Measurements from ENCODE around the gene GRAMD1B. TPM values are rescaled to one million over a fixed set of nuclear protein-coding genes. Genes with fewer than 3 reads are reported as not detected.

Gene GRAMD1B
- total RNA-seq, 1 donor from 2014 or later, result 6.0 TPM

- DNase-seq (ENCODE audit: low read depth), result no peak
- no peak overlapping the region for H3K4me3 ChIP-seq (ENCODE audit: low read depth, low read length)
- TF ChIP-seq CTCF (conservative IDR thresholded peaks at IDR 0.05; ENCODE audit: low read depth, low read length), result no peak
Measured at GRCh38 chr11:123405123-123405592, 24.9 kb upstream of the GRAMD1B start.

DNA sequence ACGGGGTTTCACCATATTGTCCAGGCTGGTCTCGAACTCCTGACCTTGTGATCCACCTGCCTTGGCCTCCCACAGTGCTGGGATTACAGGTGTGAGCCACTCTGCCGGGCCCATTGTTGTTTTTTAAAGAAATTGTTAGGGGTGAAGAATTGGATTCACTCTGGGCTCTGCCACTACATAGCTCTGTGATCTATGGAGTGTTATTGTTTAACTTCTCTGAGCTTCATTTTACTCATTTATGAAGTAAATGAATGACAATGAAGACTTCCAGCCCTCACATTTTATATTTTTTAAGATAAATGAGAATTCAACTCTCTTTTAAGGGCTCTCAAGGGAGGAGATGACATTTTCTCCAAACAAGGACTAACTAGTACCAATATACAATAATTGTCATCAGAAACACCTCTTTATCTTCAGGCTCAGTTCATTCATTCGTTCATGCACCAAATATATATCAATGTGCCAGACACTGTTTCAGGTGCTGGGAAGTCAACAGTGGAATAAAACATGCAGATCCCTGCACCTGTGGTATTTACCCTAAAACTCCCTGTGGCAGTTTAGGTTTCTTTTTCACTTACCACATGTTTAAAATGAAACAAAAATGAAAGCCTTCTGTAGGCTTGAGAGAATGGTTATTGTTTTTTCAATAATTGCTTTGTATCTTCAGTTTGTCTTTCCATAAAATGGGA, 23.5 kb upstream of the GRAMD1B start:
- DNase-seq (ENCODE audit: low read depth), result no peak
- no peak for TF ChIP-seq CTCF (conservative IDR thresholded peaks at IDR 0.05; ENCODE audit: low read depth, low read length)
- H3K4me3 ChIP-seq (ENCODE audit: low read depth, low read length), result no peak overlapping the region

GRCh38 chr11:123407130-123407995, 22.7 kb upstream of the GRAMD1B start:
- TF ChIP-seq CTCF (conservative IDR thresholded peaks at IDR 0.05; ENCODE audit: low read depth, low read length), result peak; percentile 89
- H3K4me3 ChIP-seq (ENCODE audit: low read depth, low read length), result no peak overlapping the region
- peak; percentile 27 for DNase-seq (ENCODE audit: low read depth)

DNA sequence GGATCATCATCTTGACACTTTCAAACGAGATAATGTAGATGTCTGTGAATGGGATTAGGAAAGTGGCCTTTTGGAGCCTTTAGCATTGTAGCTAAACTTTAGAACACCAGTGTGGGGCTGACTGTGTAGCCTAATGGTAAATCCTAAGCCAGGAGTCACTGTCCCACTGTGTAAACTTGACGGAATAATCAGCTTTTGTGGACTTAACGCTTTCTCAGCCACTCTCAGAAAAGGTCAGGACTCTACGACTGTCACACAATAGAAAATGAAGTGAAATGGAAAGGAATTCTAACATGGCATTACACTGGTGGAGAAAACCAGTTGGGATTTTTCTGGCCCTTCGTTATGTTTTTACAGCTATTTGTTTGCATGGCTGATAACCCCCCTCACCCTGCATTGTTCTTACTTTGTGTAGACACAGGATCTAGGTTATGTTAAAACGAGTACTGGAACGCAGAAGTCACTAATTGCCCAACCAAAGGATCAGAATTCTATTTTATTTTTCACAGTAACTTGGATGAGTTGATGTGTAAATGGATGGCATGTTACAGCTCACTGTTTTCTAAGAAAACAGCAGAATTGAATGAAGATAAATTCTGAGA, 22.0 kb upstream of the GRAMD1B start:
- no peak for TF ChIP-seq CTCF (conservative IDR thresholded peaks at IDR 0.05; ENCODE audit: low read depth, low read length)
- no peak for DNase-seq (ENCODE audit: low read depth)
- no peak overlapping the region for H3K4me3 ChIP-seq (ENCODE audit: low read depth, low read length)

- H3K4me3 ChIP-seq (ENCODE audit: low read depth, low read length), result no peak overlapping the region
- no peak for DNase-seq (ENCODE audit: low read depth)
- TF ChIP-seq CTCF (conservative IDR thresholded peaks at IDR 0.05; ENCODE audit: low read depth, low read length), result no peak
Measured at GRCh38 chr11:123408619-123409455, 21.2 kb upstream of the GRAMD1B start.

DNA sequence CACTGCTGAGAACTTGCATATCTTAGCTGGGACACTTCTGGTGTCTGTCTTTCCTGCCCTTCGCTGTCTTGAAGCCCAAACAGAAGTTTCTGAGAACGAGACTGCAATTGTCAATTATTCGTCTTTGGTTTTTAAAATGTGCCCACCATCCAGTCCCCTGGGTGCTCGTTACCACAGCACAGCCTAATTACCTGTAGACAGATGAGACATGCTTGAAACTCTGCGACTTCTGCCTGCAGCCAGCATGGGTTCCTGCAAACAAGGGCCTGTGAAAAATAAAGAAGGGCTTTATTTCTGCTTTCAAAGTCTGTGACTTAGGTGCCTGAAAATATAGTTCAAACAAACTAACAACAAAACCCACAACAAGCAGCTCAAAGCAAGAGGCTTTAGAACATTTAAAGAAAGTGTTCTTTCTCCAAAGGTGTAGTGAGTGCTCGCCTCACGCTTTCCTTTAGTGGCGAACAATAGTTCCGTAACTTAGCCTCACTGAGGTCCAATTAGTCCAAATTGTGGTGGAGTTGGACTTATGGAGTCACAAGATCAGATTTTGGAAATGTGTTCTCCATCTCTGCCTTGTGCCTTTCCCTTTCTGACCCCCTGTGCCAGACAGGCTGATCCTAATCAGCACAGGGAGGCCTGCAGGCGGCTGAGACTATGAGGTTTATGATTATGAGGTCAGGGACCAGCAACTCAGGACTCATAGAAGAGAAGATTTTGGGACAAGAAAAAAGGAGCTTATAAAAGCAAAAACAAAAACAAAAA, 20.4 kb upstream of the GRAMD1B start:
- DNase-seq (ENCODE audit: low read depth), result no peak
- no peak overlapping the region for H3K4me3 ChIP-seq (ENCODE audit: low read depth, low read length)
- no peak for TF ChIP-seq CTCF (conservative IDR thresholded peaks at IDR 0.05; ENCODE audit: low read depth, low read length)
